GM12873 (cell line): Measurements from ENCODE around the gene KCNQ5.

ENCODE experiments used
- CTCF ChIP-seq: IDR thresholded peaks from 2 replicates; pipeline ENCODE4 v1.5.1; 2012; ENCODE audit warnings: low read depth, mild to moderate bottlenecking, moderate library complexity, low read length, control low read depth; ENCODE audit not compliant: insufficient read depth; ENCODE audit errors: missing control alignments

KCNQ5 gene

GRCh38 chr6:72809746-72810379 is 188.0 kb downstream of the KCNQ5 start:
- TF ChIP-seq CTCF: no peak

GRCh38 chr6:72810571-72811280 is 188.9 kb downstream of the KCNQ5 start:
- TF ChIP-seq CTCF: no peak

DNA sequence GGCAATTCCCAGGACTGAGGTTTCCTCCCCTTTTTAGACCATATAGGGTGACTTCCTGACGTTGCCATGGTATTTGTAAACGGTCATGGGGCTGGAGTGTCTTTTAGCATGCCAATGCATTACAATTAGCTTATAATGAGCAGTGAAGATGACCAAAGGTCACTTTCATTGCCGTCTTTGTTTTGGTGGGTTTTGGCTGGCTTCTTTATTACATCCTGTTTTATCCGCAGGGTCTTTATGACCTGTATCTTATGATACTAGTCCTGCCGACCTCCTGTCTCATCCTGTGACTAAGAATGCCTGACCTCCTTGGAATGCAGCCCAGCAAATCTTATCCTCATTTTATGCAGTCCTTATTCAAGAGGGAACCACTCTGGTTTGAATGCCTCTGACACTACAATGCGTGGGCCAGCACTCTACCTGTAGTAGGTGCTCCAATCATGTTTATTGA is 190.1 kb downstream of the KCNQ5 start:
- TF ChIP-seq CTCF: no peak

GRCh38 chr6:72813807-72814596 is 192.1 kb downstream of the KCNQ5 start:
- no peak for TF ChIP-seq CTCF

- no peak for TF ChIP-seq CTCF
Observed at GRCh38 chr6:72816022-72816421, 194.2 kb downstream of the KCNQ5 start.

- TF ChIP-seq CTCF: no peak
Observed at GRCh38 chr6:72817208-72817607, 195.3 kb downstream of the KCNQ5 start.

DNA sequence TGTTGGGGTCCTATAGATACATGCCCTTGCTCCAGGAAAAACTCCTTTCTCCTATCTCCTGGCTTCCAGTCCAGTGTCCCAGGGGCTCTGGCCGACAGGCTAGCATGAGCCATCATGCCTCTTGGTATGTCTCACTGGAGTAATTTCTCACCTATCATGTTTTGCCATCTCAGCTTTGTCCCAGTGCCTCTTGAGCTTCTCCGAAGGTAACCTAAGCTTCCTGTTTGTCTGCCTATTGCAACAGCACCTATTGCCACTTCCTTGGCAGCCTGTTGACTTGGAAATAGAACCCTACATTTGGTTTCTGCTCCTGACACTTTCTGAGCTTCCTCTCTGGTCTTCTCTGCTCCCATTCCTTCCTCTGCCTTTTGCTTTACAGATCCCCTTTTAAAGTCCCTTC is 197.7 kb downstream of the KCNQ5 start:
- TF ChIP-seq CTCF: no peak
